Endothelial cell (in vitro differentiated cells): ENCODE measurements around the gene CDH18. TPM values are rescaled to one million over a fixed set of nuclear protein-coding genes. Genes with fewer than 3 reads are reported as not detected.

Source experiments
- DNase-seq: peaks from one replicate; pipeline ENCODE4 v3.0.0; 2021; ENCODE audit warnings: low spot score
- H3K27ac Mint-ChIP-seq: one replicate; pipeline ENCODE4 v1.8.0; 2021; ENCODE audit warnings: mixed read lengths, inconsistent platforms; ENCODE audit not compliant: unreplicated experiment
- H3K27me3 Mint-ChIP-seq: one replicate; pipeline ENCODE4 v1.8.0; 2021; ENCODE audit warnings: mild to moderate bottlenecking, moderate library complexity, mixed read lengths, inconsistent platforms; ENCODE audit not compliant: unreplicated experiment
- H3K36me3 Mint-ChIP-seq: one replicate; pipeline ENCODE4 v1.8.0; 2021; ENCODE audit warnings: mild to moderate bottlenecking, low read depth, mixed read lengths, inconsistent platforms; ENCODE audit not compliant: unreplicated experiment
- H3K4me1 Mint-ChIP-seq: one replicate; pipeline ENCODE4 v1.8.0; 2021; ENCODE audit warnings: mild to moderate bottlenecking, mixed read lengths, inconsistent platforms; ENCODE audit not compliant: unreplicated experiment
- H3K4me3 Mint-ChIP-seq: one replicate; pipeline ENCODE4 v1.8.0; 2021; ENCODE audit warnings: mild to moderate bottlenecking, mixed read lengths, inconsistent platforms; ENCODE audit not compliant: unreplicated experiment
- H3K9me3 Mint-ChIP-seq: one replicate; pipeline ENCODE4 v1.8.0; 2021; ENCODE audit warnings: mixed read lengths, inconsistent platforms; ENCODE audit not compliant: unreplicated experiment
- total RNA-seq: library from RNA; stranded (reverse); fragmentation: NEBNext Ultra II Directional; extraction: Animal tissue kit (Norgen Biotek cat#: 25700); gene quantifications from one replicate; pipeline ENCODE4 v1.2.1, GENCODE V29; 2021; ENCODE audit not compliant: unreplicated experiment
- TF ChIP-seq, protein P1 (sequence below): fragments of 200-600 bp; sonication (generic); IDR thresholded peaks from one replicate; pipeline ENCODE4 v1.5.0; 2021; ENCODE audit warnings: antibody characterized with exemption; ENCODE audit not compliant: unreplicated experiment

The CDH18 gene
- total RNA-seq, 1 donor from 2014 or later, result 0.33 TPM

DNA sequence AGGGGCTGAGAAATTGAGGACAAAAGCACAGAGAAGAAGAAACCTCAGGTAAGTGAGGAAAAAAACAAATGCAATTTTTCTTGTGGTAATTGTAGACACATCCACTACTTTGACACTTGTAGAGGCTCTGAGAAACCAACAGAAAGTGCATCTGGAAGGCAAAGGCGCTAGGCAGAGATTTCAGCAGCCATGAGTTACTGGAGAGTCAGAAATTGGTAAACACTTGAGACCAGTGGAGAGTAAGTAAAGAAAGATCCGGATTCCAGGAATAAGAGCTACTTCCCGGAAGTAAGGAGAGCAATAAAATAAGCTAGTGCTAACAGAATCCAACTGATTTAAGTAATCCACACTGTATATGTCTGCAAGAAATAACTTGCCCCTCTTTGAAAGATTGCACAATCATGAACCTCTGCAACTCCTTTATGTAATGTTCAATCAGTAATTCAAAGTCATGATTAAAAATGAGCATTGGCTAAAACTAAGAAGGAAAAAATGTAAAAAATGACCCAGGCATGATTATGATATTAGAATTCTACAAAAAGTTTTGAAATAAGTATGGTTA is 382.1 kb downstream of the CDH18 start:
- no peaks in the 10 kb centered on the region for H3K36me3 Mint-ChIP-seq
- no peaks in the 10 kb centered on the region for H3K4me1 Mint-ChIP-seq
- H3K9me3 Mint-ChIP-seq, result no peaks in the 10 kb centered on the region
- H3K27ac Mint-ChIP-seq, result no peak overlapping the region
- TF ChIP-seq, protein P1, sequence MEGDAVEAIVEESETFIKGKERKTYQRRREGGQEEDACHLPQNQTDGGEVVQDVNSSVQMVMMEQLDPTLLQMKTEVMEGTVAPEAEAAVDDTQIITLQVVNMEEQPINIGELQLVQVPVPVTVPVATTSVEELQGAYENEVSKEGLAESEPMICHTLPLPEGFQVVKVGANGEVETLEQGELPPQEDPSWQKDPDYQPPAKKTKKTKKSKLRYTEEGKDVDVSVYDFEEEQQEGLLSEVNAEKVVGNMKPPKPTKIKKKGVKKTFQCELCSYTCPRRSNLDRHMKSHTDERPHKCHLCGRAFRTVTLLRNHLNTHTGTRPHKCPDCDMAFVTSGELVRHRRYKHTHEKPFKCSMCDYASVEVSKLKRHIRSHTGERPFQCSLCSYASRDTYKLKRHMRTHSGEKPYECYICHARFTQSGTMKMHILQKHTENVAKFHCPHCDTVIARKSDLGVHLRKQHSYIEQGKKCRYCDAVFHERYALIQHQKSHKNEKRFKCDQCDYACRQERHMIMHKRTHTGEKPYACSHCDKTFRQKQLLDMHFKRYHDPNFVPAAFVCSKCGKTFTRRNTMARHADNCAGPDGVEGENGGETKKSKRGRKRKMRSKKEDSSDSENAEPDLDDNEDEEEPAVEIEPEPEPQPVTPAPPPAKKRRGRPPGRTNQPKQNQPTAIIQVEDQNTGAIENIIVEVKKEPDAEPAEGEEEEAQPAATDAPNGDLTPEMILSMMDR, result no peak
- no peaks in the 10 kb centered on the region for H3K27me3 Mint-ChIP-seq
- DNase-seq, result no peak
- no peak overlapping the region for H3K4me3 Mint-ChIP-seq

DNA sequence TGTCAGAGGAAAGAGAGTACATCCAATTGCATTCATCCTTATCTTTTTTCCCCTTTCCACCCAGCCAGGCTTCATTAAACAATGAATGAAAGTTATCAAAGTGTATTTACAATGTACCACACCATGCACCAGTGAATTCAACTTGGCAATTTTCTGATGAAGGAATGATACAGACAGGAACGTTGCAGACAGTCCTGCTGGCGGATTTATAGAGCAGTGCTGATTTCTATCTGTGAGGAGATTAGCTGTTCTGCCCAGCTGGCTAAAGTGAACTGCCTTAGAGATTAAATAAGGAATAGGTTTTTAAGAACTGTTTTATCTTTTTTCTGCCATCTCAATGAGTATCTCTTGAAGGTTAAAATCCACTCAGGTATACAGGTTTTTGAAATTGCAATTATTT is 403.9 kb downstream of the CDH18 start:
- Mint-ChIP-seq H3K9me3 (no peaks in the 10 kb centered on the region), H3K27me3 (no peaks in the 10 kb centered on the region), H3K36me3 (no peaks in the 10 kb centered on the region), H3K4me3 (no peak overlapping the region), H3K27ac (no peak overlapping the region), H3K4me1 (no peaks in the 10 kb centered on the region)
- DNase-seq, result no peak
- TF ChIP-seq, protein P1, result no peak

DNA sequence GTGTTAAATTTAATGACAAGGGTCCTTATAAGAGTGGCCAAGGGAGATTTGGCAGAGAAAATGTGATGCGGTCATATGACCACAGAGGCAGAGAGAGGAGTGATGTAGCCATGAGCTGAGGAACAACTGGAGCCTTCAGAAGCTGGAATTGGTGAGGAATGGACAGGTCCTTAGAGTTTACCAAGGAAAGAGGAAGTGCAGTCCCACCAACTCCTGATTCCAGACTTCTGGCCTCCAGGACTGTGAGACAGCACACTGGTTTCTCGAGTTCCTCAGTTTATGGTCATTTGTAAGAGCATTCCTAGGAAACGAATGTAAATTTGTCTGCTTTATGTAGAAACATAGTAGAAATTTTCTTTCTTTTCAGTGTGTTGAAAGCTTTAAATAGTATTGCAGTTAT is 410.1 kb downstream of the CDH18 start:
- Mint-ChIP-seq H3K36me3 (no peaks in the 10 kb centered on the region), H3K27ac (no peak overlapping the region), H3K4me3 (no peak overlapping the region), H3K4me1 (no peaks in the 10 kb centered on the region), H3K27me3 (peaks cover 1% of the 10 kb centered on the region), H3K9me3 (no peaks in the 10 kb centered on the region)
- TF ChIP-seq, protein P1, result no peak
- no peak for DNase-seq

DNA sequence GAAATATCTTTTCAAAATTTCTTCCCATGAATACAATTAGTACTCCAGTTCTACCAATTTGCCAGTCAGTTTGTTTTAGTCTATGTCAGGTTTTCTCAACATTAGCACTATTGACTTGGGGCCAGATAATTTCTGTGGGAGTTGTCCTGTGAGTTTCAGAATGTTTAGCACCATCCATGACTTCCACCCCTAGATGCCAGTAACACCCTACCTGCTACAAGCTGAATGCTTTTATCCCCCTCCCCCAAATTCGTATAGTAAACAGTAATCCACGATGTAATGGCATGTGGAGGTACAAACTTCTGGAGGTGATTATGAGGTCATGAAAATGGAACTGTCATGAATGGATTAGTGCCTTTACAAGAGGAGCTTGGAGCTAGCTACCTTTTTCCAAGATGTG is 420.0 kb downstream of the CDH18 start:
- no peaks in the 10 kb centered on the region for H3K4me1 Mint-ChIP-seq
- no peaks in the 10 kb centered on the region for H3K27me3 Mint-ChIP-seq
- TF ChIP-seq, protein P1, result no peak
- no peaks in the 10 kb centered on the region for H3K36me3 Mint-ChIP-seq
- no peaks in the 10 kb centered on the region for H3K9me3 Mint-ChIP-seq
- H3K4me3 Mint-ChIP-seq, result no peak overlapping the region
- no peak overlapping the region for H3K27ac Mint-ChIP-seq
- DNase-seq, result no peak

DNA sequence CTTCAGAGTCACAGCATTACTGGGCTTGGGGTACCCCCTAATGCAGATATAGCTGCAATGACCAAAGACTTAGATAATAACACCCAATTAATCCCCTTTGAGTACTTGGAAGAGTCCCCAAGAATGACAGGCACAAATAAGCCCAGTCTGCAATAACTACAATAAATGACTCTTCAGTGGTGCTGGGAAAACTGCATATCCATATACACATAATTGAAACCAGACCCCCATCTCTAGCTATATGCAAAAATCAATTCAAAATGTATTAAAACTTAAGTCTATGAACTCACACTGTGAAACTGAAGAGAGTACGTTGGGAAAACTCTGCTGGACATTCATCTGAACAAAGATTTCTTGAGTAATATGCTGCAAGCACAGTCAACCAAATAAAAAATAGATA is 422.5 kb downstream of the CDH18 start:
- no peak for DNase-seq
- Mint-ChIP-seq H3K36me3 (no peaks in the 10 kb centered on the region), H3K27ac (no peak overlapping the region), H3K27me3 (no peaks in the 10 kb centered on the region), H3K4me3 (no peak overlapping the region), H3K4me1 (no peaks in the 10 kb centered on the region), H3K9me3 (no peaks in the 10 kb centered on the region)
- TF ChIP-seq, protein P1, result no peak
